Subcutaneous adipose tissue (tissue), 4 donors: ENCODE measurements around the gene SLC7A5. TPM values are rescaled to one million over a fixed set of nuclear protein-coding genes. Genes with fewer than 3 reads are reported as not detected.

Experiments
- total RNA-seq, 4 donors: library from RNA; depleted of rRNA; stranded (reverse); fragments of >200 nt; gene quantifications; one replicate each; pipeline ENCODE4 v1.1.0, GENCODE V29; 2016
- TF ChIP-seq, protein P1 (sequence below): fragments of 450-650 bp; IDR thresholded peaks from one replicate; pipeline ENCODE4 v1.5.1; 2016; ENCODE audit warnings: low read depth, mild to moderate bottlenecking, control low read depth, antibody characterized with exemption, moderate library complexity

SLC7A5 gene
- total RNA-seq, 4 donors from 2014 or later = 0.38 to 1.5 (median 1.2) TPM

GRCh38 chr16:87806641-87807546 is 62.4 kb downstream of the SLC7A5 start:
- TF ChIP-seq, protein P1, sequence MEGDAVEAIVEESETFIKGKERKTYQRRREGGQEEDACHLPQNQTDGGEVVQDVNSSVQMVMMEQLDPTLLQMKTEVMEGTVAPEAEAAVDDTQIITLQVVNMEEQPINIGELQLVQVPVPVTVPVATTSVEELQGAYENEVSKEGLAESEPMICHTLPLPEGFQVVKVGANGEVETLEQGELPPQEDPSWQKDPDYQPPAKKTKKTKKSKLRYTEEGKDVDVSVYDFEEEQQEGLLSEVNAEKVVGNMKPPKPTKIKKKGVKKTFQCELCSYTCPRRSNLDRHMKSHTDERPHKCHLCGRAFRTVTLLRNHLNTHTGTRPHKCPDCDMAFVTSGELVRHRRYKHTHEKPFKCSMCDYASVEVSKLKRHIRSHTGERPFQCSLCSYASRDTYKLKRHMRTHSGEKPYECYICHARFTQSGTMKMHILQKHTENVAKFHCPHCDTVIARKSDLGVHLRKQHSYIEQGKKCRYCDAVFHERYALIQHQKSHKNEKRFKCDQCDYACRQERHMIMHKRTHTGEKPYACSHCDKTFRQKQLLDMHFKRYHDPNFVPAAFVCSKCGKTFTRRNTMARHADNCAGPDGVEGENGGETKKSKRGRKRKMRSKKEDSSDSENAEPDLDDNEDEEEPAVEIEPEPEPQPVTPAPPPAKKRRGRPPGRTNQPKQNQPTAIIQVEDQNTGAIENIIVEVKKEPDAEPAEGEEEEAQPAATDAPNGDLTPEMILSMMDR = no peak

DNA sequence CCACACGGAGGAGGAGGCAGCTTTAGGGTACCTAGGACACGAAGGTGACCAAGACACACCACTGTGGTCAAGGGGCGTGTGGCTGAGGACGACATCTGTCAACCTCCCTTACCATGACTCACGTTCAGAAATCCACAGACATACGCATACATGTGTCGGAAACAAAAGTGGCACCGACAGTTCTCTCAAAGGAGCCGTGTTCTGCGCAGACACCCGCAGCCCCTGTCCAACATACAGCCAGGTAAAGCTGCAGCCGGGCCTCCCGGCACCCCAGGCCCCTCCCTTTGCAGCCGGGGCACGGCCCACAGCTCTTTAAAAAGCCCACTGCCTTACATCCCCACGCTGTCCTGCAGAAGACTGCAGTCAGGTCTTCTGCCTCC is 63.1 kb downstream of the SLC7A5 start:
- TF ChIP-seq, protein P1 = no peak

GRCh38 chr16:87803385-87803784 is 65.9 kb downstream of the SLC7A5 start:
- TF ChIP-seq, protein P1 = no peak

DNA sequence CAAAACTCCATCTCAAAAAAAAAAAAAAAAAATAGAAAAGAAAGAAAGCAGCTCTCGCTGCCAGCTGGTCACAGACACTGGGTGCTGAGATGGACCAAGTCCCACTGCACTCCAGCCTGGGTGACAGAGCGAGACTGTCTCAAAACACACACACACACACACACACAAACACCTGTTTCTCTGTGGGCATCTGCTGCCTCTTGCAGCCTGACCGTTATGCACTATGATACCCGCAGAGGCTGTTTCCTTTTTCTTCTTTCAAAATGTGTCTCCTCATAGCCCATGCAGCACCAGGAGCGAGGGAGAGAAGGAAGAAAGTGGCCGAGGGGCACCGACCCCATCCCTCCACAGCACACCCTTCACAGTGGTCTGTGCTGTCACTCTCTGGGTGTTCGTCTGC is 66.6 kb downstream of the SLC7A5 start:
- TF ChIP-seq, protein P1 = no peak

- TF ChIP-seq, protein P1 = no peak
These were observed 67.5 kb downstream of the SLC7A5 start for GRCh38 chr16:87801679-87802259.

DNA sequence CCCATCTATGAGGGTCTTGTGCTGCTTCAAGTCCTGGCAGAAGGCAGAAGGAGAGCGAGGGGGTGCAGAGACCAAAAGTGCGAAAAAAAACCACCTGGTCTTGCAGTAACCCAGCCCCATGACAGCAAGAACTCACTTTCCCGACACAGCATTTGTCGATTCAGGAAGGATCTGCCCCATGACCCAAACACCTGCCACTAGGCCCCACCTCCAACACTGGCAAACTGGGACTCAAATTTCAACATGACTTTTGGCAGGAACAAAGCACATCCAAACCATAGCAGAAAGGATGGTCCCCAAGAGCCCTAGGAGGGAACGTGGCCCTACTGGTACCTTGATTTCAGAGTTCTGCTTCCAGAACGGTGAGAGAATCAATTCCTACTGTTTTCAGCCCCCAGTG is 68.8 kb downstream of the SLC7A5 start:
- TF ChIP-seq, protein P1 = no peak

- TF ChIP-seq, protein P1 = no peak
These were observed 74.0 kb downstream of the SLC7A5 start for GRCh38 chr16:87795336-87795735.
